ENCODE measurements around the gene NLRP6.
"Not testable (repeated sequence)": the region's sequence is repeated elsewhere in the genome, so short reads cannot be mapped to it uniquely, and the experiment has no call there.

NLRP6 gene

DNA sequence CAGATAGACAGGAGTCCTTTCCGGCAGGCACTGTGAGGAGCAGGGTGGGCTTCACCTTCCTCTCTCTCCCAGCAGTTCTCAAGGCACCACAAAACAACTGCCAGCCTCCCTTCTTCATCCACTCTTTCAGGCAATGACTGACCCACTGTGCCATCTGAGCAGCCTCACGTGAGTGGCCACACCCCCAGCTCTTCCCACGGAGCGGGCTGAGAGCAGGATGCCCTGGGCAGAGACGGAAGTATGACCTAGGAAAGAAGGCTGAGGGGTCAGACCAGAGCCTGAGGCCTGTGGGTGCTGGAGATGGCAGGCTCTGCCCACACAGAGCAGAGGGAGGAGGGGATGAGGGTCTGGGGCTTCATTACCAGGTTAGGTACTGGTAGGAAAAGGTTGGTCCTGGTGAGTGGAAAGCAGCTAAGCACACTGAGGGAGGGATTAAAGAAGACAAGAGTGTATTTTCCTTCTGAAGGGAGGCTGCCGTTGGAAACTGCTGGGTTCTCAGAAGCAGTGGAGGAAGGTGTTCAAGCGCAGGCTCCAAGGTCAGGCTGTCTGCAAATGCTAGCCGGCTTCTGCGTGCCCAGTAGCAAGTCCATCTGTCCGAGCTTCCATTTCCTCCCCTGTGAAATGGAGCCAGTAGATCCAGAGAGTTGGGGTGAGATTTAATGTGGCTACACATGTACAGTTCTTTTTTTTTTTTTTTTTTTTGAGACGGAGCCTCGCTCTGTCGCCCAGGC, 4.6 kb downstream of the NLRP6 start:
- no peak for DNase-seq

DNA sequence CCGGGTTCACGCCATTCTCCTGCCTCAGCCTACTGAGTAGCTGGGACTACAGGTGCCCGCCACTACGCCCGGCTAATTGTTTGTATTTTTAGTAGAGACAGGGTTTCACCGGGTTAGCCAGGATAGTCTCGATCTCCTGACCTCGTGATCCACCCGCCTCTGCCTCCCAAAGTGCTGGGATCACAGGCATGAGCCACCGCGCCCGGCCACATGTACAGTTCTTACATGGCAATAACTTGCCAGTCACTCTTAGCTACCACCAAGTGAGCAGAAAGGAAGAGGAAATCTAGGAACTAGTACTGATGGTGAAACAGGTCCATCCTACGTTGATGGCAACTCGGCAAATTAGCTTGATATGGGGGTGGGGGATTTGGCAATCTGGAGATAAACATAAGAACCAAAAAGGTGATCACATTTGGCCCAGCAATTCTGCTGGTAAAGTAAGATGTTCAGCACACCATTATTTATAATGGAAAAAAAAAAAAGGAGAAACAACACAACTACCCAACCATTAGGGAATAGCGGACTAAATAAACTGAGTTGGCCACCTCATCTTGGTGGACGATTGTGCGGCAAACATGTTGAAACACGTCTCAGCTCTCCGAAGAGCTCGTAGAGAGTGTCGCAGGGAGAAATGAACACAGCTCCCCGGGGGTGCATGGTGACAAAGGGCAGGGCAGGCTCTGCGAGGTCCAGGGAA, 5.3 kb downstream of the NLRP6 start:
- no peak for DNase-seq

DNA sequence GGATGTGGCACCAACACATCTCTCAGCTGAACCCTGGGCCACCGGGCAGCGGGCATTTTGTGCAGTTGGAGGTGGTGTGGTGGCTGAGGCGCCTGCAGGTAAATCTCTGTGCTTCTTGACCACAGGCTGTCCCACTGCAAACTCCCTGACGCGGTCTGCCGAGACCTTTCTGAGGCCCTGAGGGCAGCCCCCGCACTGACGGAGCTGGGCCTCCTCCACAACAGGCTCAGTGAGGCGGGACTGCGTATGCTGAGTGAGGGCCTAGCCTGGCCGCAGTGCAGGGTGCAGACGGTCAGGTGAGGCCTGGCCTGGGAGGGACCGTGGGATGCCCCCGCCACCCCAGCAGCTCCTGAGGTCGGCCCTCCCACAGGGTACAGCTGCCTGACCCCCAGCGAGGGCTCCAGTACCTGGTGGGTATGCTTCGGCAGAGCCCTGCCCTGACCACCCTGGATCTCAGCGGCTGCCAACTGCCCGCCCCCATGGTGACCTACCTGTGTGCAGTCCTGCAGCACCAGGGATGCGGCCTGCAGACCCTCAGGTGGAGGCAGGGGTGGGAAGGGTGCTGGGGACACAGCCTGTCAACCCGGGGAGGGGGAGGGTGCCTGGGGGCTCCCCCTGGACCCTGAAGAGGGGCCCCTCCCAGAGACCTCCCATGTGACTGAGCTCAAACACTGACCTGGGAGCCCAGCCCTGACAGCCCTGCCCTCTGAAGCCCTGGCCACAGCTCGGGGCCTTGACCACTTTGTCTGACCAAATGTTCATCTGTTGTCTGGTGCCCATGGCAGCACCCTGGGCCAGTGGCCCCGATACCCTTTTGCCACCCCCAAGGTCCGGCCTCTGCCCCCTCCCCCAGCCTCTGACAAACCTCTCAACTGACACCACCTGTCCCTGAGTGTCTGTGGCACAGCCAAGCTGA, 6.2 kb downstream of the NLRP6 start:
- DNase-seq: no peak

DNA sequence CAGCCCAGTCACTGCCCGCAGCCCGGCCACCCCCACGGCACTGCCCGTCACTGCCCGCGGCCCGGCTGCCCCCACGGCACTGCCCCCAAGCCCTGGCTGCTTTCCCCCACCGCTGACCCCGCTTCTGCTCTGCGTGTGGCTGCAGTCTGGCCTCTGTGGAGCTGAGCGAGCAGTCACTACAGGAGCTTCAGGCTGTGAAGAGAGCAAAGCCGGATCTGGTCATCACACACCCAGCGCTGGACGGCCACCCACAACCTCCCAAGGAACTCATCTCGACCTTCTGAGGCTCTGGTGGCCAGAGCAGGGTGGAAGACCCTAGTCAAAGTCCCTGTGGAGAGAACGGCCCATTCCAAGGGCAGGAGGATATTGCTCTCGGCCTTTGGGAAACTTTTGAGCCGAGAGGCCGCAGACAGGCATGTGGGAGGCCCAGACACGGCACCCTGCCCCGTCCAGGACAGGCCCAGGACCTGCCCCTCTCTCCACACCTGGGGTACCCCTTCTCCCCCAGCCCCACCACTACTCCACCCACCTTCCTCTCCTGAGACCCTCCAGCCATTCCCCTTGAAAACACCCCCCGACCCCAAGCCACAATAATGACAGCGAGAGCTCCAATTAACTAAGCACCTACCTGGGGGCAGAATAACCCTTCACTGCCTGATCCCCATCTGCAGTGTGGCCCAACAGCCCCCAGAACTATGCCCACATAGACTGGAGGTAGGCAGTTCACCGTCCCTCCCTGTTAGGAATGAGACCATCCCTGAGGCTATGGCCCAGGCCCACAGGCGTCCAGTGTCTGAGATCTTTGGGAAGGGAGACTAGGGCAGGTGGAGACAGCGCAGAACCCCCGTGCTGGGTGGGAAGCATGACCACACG, 7.0 kb downstream of the NLRP6 start:
- DNase-seq: no peak

DNA sequence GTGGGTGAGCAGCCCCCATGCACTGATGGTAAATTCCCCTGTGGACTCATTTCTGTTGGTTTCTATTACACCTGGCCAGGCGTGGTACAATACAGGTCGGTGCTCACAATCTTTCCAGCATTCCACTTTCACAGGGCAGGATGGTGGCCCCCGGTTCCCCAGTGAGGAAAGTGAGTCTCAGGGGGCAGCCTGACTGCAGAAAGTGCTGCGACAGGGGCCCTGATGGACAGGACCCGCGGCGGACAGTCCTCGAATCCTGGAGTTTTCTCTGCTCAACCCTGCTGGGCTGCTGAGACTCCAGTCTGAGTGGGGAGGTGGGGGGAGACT, 7.7 kb downstream of the NLRP6 start:
- DNase-seq: no peak

DNA sequence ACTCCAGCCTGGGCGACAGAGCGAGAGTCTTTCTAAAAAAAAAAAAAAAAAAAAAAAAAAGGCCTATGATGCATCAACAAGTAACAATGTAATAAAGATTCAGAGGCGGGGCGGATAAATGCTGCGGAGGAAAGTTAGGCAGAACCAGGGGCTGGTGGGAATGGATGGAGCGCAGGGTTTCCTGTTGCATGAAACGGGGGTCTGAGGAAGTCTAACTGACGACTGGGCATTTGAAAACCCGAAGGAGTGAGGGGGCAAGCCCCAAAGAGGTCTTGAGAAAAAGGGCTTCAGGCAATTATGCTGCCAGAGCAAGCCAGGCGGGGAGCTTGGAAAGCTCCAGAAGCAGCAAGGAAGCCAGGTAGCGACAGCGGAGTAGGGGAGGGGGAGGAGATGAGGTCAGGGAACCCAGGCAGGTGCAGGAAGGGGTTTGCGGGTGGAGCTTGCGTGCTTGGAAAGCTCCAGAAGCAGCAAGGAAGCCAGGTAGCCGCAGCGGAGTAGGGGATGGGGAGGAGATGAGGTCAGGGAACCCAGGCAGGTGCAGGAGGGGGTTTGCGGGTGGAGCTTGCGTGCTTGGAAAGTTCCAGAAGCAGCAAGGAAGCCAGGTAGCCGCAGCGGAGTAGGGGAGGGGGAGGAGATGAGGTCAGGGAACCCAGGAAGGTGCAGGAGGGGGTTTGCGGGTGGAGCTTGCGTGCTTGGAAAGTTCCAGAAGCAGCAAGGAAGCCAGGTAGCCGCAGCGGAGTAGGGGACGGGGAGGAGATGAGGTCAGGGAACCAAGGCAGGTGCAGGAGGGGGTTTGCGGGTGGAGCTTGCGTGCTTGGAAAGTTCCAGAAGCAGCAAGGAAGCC, 9.0 kb downstream of the NLRP6 start:
- DNase-seq: not testable (repeated sequence)

DNA sequence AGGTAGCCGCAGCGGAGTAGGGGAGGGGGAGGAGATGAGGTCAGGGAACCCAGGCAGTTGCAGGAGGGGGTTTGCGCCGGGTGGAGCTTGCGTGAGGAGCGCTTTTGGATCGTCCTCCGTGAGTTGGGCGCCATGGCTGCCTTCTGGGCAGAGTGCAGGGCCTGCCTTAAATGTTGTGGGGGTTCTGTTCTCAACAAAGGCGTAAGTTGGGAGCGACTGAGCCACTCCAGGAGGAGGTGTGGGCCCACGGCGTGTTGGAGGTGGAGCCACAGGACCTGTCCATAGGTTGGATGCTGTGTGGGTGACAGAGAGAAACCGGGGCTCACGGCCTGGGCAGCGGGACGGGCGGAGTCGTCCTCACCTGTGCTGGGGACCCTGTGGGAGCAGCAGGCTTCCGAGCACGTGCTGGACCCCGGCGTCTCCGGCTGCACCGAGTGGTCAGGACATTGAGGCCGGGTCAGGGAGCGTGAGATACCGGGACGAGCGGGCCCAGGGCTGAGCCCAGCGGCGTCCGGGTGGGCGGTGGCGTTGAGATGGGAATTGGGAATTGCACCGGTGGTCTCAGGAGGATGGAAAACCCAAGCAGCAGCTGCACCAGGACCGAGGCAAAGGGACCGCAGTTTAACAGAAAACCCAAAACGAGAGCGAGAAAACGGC, 9.7 kb downstream of the NLRP6 start:
- DNase-seq: no peak

DNA sequence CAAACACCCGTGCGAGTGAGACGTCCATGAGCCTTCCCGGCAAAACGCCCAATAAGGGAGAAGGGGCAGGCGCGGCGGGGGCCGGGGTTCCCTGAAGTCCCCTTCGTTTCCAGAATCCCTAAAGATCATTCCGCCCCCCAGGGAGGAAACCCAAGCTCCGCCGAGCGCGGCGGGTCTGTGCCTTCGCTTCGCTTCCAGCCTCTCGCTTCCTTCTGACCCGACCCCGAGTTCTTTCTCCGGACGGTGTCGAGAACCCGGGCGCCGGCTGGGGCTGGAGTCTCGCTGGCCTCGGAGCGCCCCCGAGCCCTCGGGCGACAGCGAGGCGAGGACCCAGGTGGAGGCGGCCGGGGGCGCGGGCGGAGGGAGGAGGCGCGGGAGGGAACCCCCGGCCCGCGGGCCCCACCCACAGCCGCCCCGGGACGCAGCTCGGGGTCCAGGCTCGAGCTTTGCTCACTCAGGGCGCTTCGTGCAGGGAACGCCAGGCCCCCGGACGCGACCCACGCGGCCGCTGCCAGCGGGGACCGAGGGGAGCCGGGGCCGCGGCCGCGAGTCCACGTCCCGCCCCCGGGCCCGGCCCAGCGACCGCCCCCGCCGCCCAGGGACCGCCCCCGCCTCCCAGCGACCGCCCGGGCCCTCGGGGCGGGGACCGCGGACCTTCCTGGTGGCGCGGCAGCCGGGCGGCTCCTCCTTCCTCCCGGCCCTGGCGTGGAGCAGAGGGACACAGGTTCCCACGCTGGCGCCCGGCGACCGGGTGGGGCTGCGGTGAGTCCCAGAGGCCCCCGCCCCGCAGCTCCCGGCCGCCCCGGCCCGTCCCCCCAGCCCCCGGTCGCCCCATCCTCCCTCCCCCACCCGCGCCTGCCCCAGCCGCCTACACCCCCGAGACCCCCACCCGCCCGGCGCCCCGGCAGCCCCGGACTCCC, 10.5 kb downstream of the NLRP6 start, which contains the start of gene PGGHG:
Gene PGGHG (plus strand): TSS at position 649 of the 920 bp plus-strand sequence. CDS start 691 bp downstream, outside the sequence.
- DNase-seq: no peak

DNA sequence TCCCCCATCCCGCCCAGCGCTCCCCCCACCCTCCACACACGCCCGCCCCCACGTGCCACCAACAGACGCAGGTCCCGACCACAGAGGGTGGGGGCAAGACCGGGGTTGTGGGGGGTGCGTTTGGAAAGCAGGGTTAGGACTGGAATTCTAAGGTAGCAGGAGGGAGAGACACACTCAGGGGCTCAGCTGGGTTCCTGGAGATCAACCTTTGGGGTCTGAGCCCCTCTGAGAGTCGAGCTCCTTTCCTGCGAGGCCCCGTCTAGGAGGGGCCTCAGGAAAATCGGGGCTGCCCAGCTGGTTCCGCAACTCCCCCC, 11.1 kb downstream of the NLRP6 start:
- no peak for DNase-seq

DNA sequence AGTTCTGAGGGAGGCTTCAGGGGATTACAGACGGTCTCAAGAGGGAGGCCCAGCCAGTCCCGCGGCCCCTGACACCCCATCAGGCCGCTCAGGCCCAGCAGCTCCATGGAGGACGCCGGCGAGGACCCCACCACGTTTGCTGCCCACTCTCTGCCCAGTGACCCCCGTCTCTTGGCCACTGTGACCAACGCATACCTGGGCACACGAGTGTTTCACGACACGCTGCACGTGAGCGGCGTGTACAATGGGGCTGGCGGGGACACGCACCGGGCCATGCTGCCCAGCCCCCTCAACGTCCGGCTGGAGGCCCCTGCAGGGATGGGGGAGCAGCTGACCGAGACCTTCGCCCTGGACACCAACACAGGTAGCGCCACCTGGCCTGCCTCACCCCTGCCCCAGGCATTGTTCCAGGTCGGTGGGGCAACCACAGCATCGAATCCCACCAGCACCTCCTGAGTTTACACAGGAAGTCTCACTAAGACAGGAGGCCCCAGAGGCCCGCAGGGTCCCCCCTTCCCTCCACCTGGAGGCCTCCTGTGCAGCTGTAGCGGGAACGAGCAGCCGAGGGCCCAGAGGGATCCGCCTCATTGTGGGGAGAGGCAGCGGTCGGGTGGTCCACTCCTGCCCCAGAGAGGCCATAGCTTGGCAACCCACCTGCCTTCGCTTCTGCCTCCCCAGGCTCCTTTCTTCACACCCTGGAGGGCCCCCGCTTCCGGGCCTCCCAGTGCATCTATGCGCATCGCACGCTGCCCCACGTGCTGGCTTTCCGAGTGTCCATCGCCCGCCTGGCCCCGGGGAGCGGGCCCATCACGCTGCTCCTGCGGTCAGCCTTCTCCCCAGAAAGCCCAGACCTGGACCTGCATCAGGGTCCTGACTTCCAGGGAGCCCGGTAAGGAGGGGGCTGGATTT, 11.8 kb downstream of the NLRP6 start:
- DNase-seq: no peak

DNA sequence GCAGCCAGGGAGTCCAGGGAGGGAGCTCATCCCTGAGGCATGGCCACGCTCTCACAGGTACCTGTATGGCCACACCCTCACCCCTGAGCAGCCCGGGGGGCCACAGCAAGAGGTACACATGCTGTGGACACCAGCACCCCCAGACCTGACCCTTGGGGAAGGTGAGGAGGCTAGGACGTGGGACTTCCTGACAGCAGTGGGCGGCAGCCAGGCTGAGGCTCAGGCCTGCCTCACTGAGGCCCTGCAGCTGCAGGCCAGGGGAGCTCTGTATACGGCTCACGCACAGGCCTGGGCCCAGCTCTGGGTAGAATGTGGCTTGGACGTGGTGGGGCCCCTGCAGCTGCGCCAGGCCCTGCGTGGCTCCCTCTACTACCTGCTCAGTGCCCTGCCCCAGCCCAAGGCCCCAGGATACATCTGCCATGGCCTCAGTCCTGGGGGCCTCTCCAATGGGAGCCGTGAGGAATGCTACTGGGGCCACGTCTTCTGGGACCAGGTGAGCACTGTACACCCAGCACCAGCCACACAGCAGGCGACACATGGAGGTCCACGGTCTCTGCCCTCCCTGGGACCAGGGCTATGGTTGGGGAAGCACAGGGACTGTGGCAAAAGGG, 12.5 kb downstream of the NLRP6 start:
- no peak for DNase-seq

DNA sequence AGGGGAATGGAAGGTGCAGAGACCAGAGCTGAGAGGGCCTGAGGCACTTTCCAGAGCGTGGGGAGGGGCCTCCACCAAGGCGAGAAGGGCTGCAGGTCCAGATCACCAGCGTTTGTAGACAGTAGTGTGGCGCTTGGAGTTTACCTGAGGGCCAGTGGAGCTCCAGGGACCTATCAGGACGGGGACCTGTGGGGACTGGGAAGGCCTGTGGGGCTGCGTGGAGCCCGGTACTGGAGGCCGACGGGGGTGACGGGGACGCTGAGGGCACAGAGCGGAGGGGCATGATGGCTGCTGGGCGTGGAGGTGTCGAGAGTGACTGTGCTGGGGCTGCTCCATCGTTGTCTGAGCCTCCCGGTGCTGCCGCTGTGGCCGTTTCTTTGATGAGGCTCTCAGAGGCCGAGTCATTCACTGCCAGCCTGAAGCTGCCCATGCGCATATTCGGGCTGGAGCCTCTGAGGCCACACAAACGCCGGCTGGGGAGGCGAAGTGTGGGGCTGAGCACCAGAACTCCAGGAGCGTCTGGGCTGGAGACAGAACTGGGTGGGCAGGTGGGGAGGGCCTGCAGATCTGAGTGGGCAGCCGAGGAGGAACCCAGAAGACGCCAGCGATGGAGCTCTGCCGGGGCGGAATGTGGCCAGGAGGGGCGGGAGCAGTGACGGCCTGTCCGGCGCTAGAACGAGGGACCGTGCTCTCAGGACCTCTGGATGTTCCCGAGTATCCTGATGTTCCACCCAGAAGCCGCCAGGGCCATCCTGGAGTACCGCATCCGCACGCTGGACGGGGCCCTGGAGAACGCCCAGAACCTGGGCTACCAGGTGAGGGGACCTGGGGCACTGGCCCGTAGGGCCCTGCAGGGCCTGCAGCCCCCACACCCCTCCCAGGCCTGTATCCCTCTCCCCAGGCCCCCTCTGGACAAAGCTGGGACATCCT, 13.3 kb downstream of the NLRP6 start:
- no peak for DNase-seq

DNA sequence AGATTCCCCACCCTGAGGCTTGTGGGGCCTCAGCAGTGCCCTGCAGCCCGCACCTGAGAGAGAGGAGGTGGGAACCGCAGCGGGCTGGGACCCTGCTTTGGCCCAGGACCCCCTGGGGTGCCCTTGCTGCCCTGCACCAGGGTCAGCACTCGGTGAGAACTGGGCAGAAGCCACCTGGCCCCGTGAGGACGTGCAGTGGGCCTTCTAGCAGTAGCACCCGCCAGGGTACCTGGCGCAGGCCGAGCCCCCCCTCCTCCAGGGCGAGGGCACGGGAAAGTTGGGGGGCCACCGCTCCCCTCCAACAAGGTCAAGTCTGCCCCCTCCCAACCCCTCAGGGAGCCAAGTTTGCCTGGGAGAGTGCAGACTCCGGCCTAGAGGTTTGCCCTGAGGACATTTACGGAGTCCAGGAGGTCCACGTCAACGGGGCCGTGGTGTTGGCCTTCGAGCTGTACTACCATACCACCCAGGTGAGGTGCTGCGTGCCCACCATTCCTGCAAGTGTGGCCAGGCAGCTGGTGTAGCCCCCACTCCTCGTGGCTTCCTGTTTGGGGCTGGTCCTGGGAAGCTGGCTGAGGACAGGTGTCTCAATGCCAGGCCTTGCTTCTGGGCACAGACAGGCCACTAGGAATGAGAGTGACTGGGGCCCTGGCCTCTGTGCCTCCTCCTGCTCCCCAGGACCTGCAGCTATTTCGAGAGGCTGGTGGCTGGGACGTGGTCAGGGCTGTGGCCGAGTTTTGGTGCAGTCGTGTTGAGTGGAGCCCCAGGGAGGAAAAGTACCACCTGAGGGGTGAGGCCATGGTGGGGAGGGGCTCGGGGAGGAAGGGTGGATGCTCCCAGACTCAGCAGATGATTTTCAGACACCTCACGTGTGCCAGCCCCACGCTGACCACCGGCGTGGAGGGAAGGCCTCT, 14.3 kb downstream of the NLRP6 start:
- DNase-seq: no peak

DNA sequence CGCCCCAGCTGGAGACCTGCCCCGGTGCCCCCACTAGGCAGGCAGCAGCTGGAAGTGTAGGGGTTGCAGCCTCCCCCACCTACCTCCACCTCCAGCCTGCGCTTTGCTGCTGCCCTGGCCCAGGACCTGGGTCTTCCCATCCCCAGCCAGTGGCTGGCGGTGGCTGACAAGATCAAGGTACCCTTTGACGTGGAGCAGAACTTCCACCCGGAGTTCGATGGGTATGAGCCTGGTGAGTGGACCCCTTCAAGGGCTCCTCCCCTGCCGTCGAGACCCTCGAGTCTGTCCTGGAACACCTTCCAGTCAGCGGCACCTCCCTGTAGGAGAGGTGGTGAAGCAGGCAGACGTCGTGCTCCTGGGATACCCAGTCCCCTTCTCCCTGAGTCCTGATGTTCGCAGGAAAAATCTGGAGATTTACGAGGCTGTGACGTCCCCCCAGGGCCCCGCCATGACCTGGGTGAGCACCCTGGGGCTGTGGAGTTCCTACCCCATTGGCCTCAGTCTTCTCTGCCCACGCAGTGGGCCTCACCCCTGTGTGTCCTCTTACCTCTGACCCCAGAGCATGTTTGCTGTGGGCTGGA, 15.2 kb downstream of the NLRP6 start:
- no peak for DNase-seq

DNA sequence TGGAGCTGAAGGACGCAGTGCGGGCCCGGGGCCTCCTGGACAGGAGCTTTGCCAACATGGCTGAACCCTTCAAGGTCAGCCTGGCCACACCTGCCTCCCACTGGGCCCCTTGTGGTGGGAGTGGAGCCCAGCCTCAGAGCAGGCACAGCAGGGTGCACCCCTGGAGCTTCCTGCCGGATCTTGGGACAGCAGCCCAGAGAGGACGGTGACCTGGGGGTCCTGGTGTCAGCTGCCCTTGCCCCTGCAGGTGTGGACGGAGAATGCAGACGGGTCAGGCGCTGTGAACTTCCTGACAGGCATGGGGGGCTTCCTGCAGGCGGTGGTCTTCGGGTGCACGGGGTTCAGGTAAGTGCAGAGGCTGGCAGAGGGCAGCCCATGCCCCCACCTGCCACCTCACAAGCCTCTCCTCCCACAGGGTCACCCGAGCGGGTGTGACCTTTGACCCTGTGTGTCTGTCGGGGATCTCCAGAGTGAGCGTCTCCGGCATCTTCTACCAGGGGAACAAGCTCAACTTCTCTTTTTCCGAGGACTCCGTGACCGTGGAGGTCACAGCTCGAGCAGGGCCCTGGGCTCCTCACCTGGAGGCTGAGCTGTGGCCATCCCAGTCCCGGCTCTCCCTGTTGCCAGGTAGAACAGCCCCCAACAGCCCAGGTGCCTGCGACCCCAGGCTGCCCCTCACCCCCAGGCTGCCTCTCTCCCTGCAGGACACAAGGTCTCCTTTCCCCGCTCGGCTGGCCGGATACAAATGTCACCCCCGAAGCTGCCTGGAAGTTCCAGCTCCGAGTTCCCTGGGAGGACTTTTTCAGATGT, 15.8 kb downstream of the NLRP6 start:
- no peak for DNase-seq
